Stimulated activated CD4-positive, alpha-beta T cell treated with anti-CD3 and anti-CD28 coated beads, TNF-alpha, amount 100 ng/mL, for 48 hours (primary cell): ENCODE data around the gene DNAH17.
"Not testable (repeated sequence)": the region's sequence is repeated elsewhere in the genome, so short reads cannot be mapped to it uniquely, and the experiment has no call there.

Source experiments
- DNase-seq, 3 donors: peaks; one replicate each; pipeline ENCODE4 v3.0.0-alpha.2; 2020; ENCODE audit warnings: low read depth in 3 of 3

The DNAH17 gene

GRCh38 chr17:78523934-78524655, 53.1 kb downstream of the DNAH17 start:
- DNase-seq: no peak

DNA sequence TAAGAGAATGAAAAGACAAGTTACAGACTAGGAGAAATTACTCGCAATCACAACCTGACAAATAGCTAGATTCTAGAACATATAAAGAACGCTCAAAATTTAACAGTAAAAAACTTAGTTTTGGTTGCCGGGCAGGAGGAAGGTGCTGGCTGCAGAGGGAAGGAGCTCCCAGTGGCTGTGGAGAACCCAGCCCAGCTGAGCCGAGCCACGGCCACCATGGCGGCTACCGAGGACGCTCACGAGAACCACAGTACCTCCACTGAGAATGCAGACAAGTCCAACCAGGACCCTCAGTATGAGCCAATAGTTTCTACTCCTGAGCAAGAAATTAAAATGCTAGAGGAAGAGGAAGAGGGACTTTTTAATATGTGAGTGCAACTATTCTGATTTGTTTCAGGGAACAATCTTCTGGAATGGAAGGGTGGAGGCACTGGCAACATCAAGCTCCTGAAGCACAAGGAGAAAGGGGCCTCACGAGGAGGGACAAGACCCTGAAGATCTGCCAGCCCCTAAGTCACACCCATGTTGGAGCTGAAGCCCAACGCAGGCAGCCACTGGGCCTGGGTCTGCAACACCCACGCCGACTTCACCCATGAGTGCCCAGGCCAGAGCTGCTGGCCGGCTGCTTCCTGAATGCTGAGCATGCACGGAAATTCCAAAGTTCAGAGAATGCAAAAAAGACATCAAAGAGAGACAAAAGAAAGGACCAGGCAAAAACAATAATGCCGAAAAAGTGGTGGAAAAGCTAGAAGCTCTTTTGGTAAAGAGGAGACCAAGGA, 55.0 kb downstream of the DNAH17 start:
- DNase-seq: no peak

- no peak for DNase-seq
Measured at GRCh38 chr17:78517421-78517820, 59.8 kb downstream of the DNAH17 start.

GRCh38 chr17:78515480-78515879, 61.7 kb downstream of the DNAH17 start:
- no peak for DNase-seq

GRCh38 chr17:78514521-78514920, 62.7 kb downstream of the DNAH17 start:
- DNase-seq: no peak

DNA sequence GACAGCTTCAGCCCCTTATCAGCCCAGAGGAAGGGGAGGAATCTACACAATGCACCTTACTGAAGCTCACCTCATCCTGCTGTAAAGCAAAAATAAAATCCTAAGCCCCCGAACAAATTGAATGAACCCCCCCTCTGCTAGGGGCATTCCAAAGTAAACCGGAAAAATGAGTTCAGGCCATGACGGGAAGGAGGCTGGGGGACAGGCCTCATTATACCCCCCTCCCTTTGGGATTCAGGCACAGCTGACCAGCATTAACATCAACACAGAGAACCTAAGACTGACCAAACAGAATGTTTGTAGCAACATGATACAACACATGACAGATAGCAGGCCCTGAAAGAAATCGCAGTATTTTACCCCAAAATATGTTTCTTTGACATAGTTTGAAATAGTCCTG, 64.2 kb downstream of the DNAH17 start:
- DNase-seq: no peak

GRCh38 chr17:78510141-78511075, 66.8 kb downstream of the DNAH17 start:
- DNase-seq: no peak

DNA sequence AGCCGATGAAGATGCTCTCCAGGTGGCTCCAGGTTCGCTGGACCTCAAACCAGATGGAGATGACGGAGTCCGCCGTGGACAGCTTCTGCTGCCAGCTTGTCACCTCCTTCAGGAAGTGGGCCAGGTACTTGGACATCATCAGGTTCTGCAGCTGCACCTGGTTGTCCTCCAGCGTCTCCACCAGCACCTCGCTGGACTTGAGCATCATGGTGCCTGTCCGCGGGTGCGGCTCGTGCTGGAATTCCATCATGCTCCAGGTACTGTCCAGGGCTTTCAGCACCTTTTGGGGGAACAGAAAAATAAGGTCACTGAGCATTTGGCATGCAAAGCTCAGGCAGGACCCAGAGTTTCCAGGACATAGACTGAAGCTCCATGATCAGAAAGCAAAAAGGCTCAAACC, 69.7 kb downstream of the DNAH17 start:
- no peak for DNase-seq

DNA sequence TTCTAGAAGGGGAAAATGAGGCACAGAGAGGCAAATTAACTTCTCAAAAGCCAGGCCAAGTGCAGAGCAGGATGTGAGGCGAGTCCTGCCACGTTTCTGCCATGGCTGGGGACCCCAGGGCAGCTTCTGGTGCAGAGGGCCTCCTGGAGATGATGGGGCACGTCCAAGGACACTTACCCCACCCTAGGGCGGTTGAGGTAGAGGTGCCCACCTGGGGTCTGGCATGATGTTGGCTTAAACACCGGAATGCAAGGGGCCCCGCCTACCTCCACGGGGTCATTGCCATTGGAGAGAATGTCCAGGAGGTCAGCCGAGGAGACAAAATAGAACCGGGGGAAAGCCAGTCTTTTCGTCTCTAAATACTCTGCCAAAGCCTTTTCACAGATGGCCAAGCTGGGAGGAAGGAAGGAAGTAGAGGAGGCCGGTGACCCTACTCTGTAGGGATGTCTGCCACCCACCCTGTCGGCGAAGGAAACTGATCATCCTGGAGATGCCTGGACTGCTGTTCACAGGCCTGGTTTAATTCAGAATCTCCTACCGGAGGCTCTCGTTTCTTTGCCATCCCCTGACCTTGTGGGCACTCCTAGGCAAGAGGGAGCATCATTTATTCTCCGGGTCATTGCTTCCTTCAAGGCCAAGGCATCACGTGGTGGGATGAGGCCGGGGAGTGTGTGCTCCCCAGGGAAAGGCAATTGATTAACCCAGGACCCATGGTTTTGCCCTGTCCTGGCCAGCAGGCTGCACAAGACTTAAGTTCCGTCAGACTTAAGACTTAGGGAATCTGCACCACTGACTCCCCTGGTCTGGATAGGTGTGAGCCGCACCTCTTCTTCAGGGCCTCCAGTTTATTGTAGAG, 70.5 kb downstream of the DNAH17 start:
- DNase-seq: no peak

- DNase-seq: no peak
Measured at GRCh38 chr17:78504156-78504925, 72.9 kb downstream of the DNAH17 start.

DNA sequence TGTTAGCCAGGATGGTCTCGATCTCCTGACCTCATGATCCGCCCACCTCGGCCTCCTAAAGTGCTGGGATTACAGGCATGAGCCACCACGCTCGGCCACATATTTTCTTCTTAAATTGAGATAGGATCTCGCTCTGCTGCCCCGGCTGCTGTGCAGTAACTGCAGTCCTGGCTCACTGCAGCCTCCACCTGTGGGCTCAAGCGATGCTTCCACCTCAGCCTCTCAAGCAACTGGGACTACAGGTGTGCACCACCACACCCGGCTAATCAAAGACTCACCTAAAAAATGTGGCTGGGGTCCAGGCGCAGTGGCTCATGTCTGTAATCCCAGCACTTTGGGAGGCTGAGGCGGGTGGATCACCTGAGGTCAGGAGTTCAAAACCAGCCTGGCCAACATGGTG, 73.8 kb downstream of the DNAH17 start:
- not testable (repeated sequence) for DNase-seq

- DNase-seq: no peak
Measured at GRCh38 chr17:78502611-78503148, 74.5 kb downstream of the DNAH17 start.

- no peak for DNase-seq
Measured at GRCh38 chr17:78501241-78502036, 75.8 kb downstream of the DNAH17 start.

- no peak for DNase-seq
Measured at GRCh38 chr17:78500806-78501205, 76.4 kb downstream of the DNAH17 start.

DNA sequence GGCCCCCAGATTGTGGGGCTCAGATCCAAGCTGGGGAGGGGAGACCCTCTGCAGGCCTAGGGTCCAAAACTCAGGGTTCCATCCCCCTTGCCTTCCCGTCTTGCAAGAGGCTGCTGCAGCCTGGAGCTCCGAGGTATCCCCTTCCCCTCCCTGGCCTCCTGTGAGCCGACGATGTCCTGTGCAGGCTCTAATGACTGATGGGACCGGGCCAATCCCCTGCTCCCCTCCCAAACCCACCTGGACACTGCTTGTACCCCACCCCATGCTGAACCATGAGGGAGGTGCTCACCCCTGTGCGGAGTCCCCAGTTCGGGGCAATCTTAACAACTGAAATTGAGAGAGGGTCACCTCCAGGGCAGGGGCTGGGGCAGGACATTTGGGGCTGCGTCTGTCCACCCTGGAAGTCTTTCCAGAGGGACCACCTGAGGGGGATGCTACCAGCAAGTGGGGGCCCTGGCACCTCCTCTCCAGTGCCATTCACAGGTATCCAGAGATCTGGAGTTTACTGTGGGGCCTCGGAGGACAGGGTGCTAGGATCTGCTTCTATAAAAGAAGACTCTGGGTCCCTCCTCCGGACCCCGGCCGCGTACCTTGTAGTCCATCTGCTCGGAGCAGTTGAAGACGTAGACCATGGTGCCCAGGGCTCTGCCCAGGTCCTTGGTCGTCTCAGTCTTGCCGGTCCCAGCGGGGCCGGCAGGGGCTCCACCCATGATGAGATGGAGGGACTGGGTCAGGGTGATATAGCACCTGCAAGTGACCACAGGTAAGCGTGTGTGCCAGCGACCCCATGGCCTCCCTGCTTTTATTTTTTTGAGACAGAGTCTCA, 77.3 kb downstream of the DNAH17 start:
- DNase-seq: no peak

DNA sequence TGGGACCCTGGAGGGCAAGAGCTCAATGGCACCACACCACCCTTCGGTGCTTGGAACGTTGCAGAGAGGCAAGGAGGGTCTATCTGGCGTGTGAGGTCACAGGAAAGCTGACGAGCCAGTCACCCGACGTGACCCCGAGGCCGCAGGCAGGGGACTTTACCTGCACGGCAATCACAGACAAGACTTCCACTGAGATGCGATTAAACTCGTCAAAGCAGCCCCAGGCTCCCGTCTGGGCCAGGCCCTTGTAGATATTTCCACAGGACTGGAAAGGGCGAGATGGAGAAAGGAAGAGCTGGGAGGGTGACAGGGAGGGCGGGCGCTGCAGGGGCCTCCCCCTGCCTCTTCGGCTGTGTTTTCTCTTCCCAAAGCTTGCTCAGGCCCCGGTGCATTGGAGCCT, 78.3 kb downstream of the DNAH17 start:
- DNase-seq: no peak

- DNase-seq: peak; percentile 13 to 27 (median 19)
Measured at GRCh38 chr17:78497115-78497540, 80.1 kb downstream of the DNAH17 start.

- DNase-seq: no peak
Measured at GRCh38 chr17:78496311-78496710, 80.9 kb downstream of the DNAH17 start.
